Peyer's patch (tissue), 4 donors: ENCODE results near the gene SERPINE2. TPM values are rescaled to one million over a fixed set of nuclear protein-coding genes. Genes with fewer than 3 reads are reported as not detected.

Experiments
- DNase-seq, 3 donors: peaks; one replicate each; pipeline ENCODE4 v3.0.0-alpha.2; 2017 to 2019
- H3K27ac ChIP-seq, 4 donors: fragments of 200-600 bp; sonication (generic); one replicate each; pipeline ENCODE4 v1.5.1; 2016 to 2019
- H3K27me3 ChIP-seq, 2 donors: fragments of 200-600 bp; sonication (generic); one replicate each; pipeline ENCODE4 v1.5.1; 2019
- H3K36me3 ChIP-seq, 3 donors: fragments of 200-600 bp; sonication (generic); one replicate each; pipeline ENCODE4 v1.5.1; 2016 to 2019
- H3K4me1 ChIP-seq, 4 donors: fragments of 200-600 bp; sonication (generic); one replicate each; pipeline ENCODE4 v1.5.1; 2016 to 2019
- H3K4me3 ChIP-seq, 4 donors: fragments of 200-600 bp; sonication (generic); 1 replicate in 3 of 4; 2 replicates in 1 of 4; pipeline ENCODE4 v1.5.1; 2016 to 2019; ENCODE audit warnings: mild to moderate bottlenecking in 1 of 4
- H3K9me3 ChIP-seq, 4 donors: fragments of 200-600 bp; sonication (generic); one replicate each; pipeline ENCODE4 v1.5.1; 2016 to 2019; ENCODE audit warnings: mild to moderate bottlenecking in 1 of 4
- POLR2A ChIP-seq, 2 donors: fragments of 450-650 bp; IDR thresholded peaks; one replicate each; pipeline ENCODE4 v1.5.1; 2017; ENCODE audit warnings: antibody characterized with exemption in 2 of 2, mild to moderate bottlenecking in 2 of 2, moderate library complexity in 2 of 2
- total RNA-seq, 4 donors: library from RNA; depleted of rRNA; stranded (reverse); fragments of >200 nt; gene quantifications; one replicate each; pipeline ENCODE4 v1.1.0, GENCODE V29; 2016
- TF ChIP-seq, protein P1 (sequence below), 6 experiments: fragments of 450-650 bp in 4 of 6; fragments of 200-600 bp in 2 of 6; sonication (generic) in 1 of 6; IDR thresholded peaks; one replicate each; pipeline ENCODE4 v1.5.1; 2017 to 2019; ENCODE audit warnings: antibody characterized with exemption in 6 of 6, mild to moderate bottlenecking in 3 of 6, moderate library complexity in 1 of 6

SERPINE2 gene
- total RNA-seq, 4 donors from 2014 or later = 2.8 to 19.8 (median 15.5) TPM

DNA sequence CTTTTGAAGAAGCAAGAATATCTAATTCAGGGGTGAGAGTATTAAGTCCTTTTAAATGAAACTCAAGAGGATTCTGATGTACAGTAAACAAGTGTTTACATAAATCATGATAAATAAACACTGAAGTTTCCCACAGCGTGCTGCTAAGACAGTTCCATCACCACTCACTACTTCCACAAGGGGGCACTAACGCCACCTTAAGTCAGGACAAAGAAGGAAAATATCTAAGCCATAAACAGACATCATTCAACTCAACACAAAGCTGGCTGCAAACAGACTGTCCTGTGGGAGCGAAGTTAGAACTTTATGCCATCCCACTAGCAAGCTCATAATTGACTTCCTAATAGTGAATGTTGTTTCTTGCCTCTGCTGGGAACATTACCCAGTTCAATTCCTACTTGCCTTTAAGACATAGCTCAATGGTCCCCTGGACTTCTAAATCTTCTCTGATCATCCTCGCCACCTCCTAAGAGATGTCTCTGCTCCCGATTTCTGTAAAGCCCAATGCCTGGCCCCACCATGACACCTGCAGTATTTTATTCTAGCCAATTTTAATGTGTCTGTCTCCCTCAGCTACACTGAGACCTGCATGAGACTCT, 45.4 kb downstream of the SERPINE2 start:
- H3K27ac ChIP-seq = no peak overlapping the region
- no peak overlapping the region for H3K4me3 ChIP-seq
- TF ChIP-seq, protein P1, sequence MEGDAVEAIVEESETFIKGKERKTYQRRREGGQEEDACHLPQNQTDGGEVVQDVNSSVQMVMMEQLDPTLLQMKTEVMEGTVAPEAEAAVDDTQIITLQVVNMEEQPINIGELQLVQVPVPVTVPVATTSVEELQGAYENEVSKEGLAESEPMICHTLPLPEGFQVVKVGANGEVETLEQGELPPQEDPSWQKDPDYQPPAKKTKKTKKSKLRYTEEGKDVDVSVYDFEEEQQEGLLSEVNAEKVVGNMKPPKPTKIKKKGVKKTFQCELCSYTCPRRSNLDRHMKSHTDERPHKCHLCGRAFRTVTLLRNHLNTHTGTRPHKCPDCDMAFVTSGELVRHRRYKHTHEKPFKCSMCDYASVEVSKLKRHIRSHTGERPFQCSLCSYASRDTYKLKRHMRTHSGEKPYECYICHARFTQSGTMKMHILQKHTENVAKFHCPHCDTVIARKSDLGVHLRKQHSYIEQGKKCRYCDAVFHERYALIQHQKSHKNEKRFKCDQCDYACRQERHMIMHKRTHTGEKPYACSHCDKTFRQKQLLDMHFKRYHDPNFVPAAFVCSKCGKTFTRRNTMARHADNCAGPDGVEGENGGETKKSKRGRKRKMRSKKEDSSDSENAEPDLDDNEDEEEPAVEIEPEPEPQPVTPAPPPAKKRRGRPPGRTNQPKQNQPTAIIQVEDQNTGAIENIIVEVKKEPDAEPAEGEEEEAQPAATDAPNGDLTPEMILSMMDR (IDR thresholded peaks at IDR 0.05) = peak; percentile 50 to 93 (median 87)
- no peak for TF ChIP-seq POLR2A (IDR thresholded peaks at IDR 0.05)
- H3K27me3 ChIP-seq = no peaks in the 10 kb centered on the region
- no peaks in the 10 kb centered on the region for H3K36me3 ChIP-seq
- DNase-seq = peak in 2 of 3 donors; percentile 70 to 90
- H3K9me3 ChIP-seq = no peaks in the 10 kb centered on the region
- H3K4me1 ChIP-seq = peaks cover 0 to 10% (median 0%) of the 10 kb centered on the region in 4 donors

DNA sequence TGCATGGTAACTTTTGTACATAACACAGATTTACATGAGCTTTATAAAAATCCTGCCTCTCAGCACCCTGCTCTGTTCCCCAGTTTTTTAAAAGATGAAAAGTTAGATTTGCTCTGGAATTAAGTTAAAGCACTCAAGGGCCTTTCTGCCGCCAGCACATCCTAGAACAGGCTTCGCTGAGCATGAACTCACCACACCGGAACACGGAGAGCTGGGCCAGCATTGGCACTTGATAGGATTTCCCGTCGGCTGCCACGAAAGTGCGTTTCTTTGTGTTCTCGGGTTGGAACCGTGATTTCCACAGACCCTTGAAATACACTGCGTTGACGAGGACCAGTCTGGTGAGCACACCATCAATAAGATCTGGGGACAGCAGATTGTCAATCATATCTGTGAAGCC, 47.5 kb downstream of the SERPINE2 start:
- TF ChIP-seq, protein P1 (IDR thresholded peaks at IDR 0.05) = no peak
- TF ChIP-seq POLR2A (IDR thresholded peaks at IDR 0.05) = no peak
- Histone ChIP-seq H3K4me1 (peaks cover 0 to 10% (median 0%) of the 10 kb centered on the region in 4 donors), H3K27me3 (no peaks in the 10 kb centered on the region), H3K9me3 (no peaks in the 10 kb centered on the region), H3K36me3 (no peaks in the 10 kb centered on the region), H3K27ac (no peak overlapping the region), H3K4me3 (no peak overlapping the region)
- DNase-seq = no peak

DNA sequence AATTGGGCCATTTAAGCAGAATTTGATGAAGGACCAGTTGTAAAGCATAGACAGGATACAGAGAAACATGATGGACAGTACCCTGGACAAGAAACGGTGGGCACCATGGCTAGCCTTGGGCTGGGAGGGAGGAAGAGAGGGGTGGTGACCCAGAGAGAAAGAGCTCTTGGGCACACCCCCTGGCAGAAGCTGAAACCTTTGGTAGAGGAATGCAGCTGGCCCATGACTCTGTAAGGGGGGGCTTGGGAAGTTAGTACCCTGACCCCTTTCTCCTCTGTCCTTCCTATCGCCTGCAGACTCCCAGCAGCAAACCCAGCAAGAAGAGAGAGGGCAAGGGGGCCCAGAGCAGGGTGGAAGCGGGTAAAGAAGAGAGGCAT, 49.2 kb downstream of the SERPINE2 start:
- no peak for DNase-seq
- Histone ChIP-seq H3K4me3 (no peak overlapping the region), H3K27ac (no peak overlapping the region), H3K36me3 (no peaks in the 10 kb centered on the region), H3K27me3 (no peaks in the 10 kb centered on the region), H3K4me1 (peaks cover 0 to 10% (median 0%) of the 10 kb centered on the region in 4 donors), H3K9me3 (no peaks in the 10 kb centered on the region)
- TF ChIP-seq POLR2A (IDR thresholded peaks at IDR 0.05) = no peak
- TF ChIP-seq, protein P1 (IDR thresholded peaks at IDR 0.05) = no peak

DNA sequence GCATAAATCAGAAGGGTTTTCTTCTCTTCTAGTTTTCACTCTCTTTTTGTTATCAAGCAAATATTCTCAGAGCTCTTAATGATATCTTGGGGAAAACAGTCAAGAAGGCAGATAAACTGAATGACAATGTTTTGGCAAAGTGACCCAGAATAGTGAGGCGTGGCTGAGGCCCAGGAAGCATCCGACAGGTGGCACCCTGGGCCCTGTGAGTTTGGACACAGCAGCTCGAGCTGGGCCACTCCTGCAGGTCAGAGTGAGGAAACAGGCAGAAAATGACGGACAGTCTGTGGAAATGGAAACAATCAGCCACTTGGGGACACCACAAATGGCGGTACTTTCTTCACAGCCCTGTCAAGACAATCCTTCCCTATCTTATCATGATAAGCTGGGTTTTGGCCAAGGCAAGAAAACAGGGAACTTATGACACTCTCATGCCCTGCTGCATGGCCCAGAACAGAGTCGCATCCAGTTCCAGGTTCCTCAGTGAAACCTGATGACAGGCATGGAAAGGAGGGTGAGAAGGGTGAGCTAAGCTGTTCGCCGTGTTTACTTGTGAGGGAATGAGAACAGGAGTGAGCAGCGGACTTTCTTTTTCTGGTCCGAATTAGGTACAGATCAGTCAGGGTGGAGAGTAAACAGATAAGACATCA, 49.8 kb downstream of the SERPINE2 start:
- peak in 2 of 3 donors; percentile 55 to 61 for DNase-seq
- no peaks in the 10 kb centered on the region for H3K27me3 ChIP-seq
- no peaks in the 10 kb centered on the region for H3K9me3 ChIP-seq
- no peaks in the 10 kb centered on the region for H3K36me3 ChIP-seq
- H3K4me1 ChIP-seq = peaks cover 0 to 7% (median 0%) of the 10 kb centered on the region in 4 donors
- H3K27ac ChIP-seq = no peak overlapping the region
- TF ChIP-seq, protein P1 (IDR thresholded peaks at IDR 0.05) = peak in 3 of 6 experiments; percentile 41 to 49 (median 48)
- TF ChIP-seq POLR2A (IDR thresholded peaks at IDR 0.05) = no peak
- H3K4me3 ChIP-seq = no peak overlapping the region

DNA sequence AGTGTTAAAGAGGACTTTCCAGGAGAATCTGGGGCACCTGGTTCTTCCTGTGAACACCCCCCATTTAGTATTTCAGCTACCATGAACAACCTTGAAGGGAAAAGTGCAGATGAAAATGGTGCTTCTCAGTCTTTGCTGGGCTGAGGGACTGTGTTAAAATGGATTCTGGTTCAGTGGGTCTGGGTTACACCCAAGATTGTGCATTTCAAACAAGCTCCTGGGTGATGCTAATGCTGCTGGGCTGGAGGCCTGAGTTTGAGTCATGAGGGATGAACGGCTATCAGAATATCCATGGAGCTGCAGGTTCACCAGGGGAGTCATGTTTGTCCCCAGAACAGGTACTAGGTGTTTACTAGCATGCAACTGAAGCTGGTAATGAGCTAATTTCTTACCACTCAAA, 57.8 kb downstream of the SERPINE2 start:
- Histone ChIP-seq H3K4me3 (no peak overlapping the region), H3K9me3 (no peaks in the 10 kb centered on the region), H3K36me3 (no peaks in the 10 kb centered on the region), H3K27me3 (no peaks in the 10 kb centered on the region), H3K4me1 (no peaks in the 10 kb centered on the region), H3K27ac (no peak overlapping the region)
- TF ChIP-seq, protein P1 (IDR thresholded peaks at IDR 0.05) = no peak
- no peak for TF ChIP-seq POLR2A (IDR thresholded peaks at IDR 0.05)
- DNase-seq = no peak
